Body of pancreas (tissue), 4 donors: ENCODE measurements around the gene ZFX. TPM values are rescaled to one million over a fixed set of nuclear protein-coding genes. Genes with fewer than 3 reads are reported as not detected.

ENCODE experiments used
- ATAC-seq: fragments of 150-250 bp; one replicate; pipeline ENCODE4 v1.9.1; 2016
- DNase-seq, 4 donors: peaks; one replicate each; pipeline ENCODE4 v3.0.0-alpha.2; 2019
- H3K27ac ChIP-seq, 4 donors: fragments of 200-600 bp; sonication (generic); 1 replicate in 3 of 4; 2 replicates in 1 of 4; pipeline versions ENCODE4 v1.5.1 to v1.6.1; 2016 to 2019; ENCODE audit warnings: mild to moderate bottlenecking in 1 of 4, mixed read lengths in 1 of 4, moderate library complexity in 1 of 4
- H3K27me3 ChIP-seq, 2 donors: fragments of 200-600 bp; sonication (generic); one replicate each; pipeline ENCODE4 v1.6.0; 2016; ENCODE audit warnings: mild to moderate bottlenecking in 1 of 2
- H3K36me3 ChIP-seq, 2 donors: fragments of 200-600 bp; sonication (generic); replicated peaks in 1 of 2; 2 replicates each; pipeline ENCODE4 v1.5.1; 2016; ENCODE audit warnings: low read depth in 2 of 2; ENCODE audit not compliant: insufficient read depth in 1 of 2
- H3K4me1 ChIP-seq: fragments of 200-600 bp; sonication (generic); one replicate; pipeline ENCODE4 v1.6.0; 2016
- H3K4me3 ChIP-seq, 2 donors: fragments of 200-600 bp; sonication (generic); 1 replicate in 1 of 2; 2 replicates in 1 of 2; pipeline ENCODE4 v1.5.1; 2016 to 2019
- H3K9me3 ChIP-seq, 3 donors: fragments of 200-600 bp; sonication (generic); 1 replicate in 2 of 3; 2 replicates in 1 of 3; pipeline ENCODE4 v1.5.1; 2016
- CTCF ChIP-seq, 7 experiments: fragments of 450-650 bp in 4 of 7; fragments of 200-600 bp in 3 of 7; sonication (generic) in 3 of 7; IDR thresholded peaks; one replicate each; pipeline ENCODE4 v1.5.1; 2016 to 2019; ENCODE audit warnings: antibody characterized with exemption in 7 of 7
- POLR2A ChIP-seq, 3 donors: fragments of 450-650 bp; IDR thresholded peaks; one replicate each; pipeline ENCODE4 v1.6.1; 2016; ENCODE audit warnings: antibody characterized with exemption in 3 of 3, mild to moderate bottlenecking in 2 of 3
- WGBS, 2 donors: methylation state at CpG; one replicate each; pipeline ENCODE4 v1.1.5; 2017; 5-methylcytosine and 5-hydroxymethylcytosine counted together
- intact Hi-C: fragments of 100-400 bp; cut with DNase I; formaldehyde crosslinking; loops from one replicate; pipeline ENCODE4 v1.15.1; 2023
- total RNA-seq, 2 donors: library from RNA; depleted of rRNA; stranded (reverse); fragments of >200 nt; gene quantifications; one replicate each; pipeline ENCODE4 v1.1.0, GENCODE V29; 2016

The ZFX gene
- total RNA-seq, 2 donors from 2014 or later: 23.4 to 28.3 TPM

- WGBS, 2 donors: 64 to 70% methylated on average over 3 of the region's 3 CpGs
- H3K9me3 ChIP-seq: peaks cover 0 to 3% (median 0%) of the 10 kb centered on the region in 3 donors
- DNase-seq: no peak
- TF ChIP-seq POLR2A (IDR thresholded peaks at IDR 0.05) (no peak), CTCF (IDR thresholded peaks at IDR 0.05) (no peak)
- peak overlapping the region in 2 of 4 donors; percentile 57 to 73 for H3K27ac ChIP-seq
- intact Hi-C loops: no loop called here
- no peak for ATAC-seq
- no peak overlapping the region for H3K4me3 ChIP-seq
- H3K4me1 ChIP-seq: peaks cover 11% of the 10 kb centered on the region
- no peaks in the 10 kb centered on the region for H3K27me3 ChIP-seq
- no peaks in the 10 kb centered on the region for H3K36me3 ChIP-seq
These were observed 94.2 kb downstream of the ZFX start for GRCh38 chrX:24243692-24244091.

GRCh38 chrX:24245202-24245601 is 95.7 kb downstream of the ZFX start:
- WGBS, 2 donors: 34 to 42% methylated on average over 4 to 6 of the region's 6 CpGs
- no peaks in the 10 kb centered on the region for H3K36me3 ChIP-seq
- H3K4me3 ChIP-seq: no peak overlapping the region
- H3K9me3 ChIP-seq: peaks cover 0 to 3% (median 0%) of the 10 kb centered on the region in 3 donors
- DNase-seq (no peak), ATAC-seq (no peak)
- peaks cover 11% of the 10 kb centered on the region for H3K4me1 ChIP-seq
- H3K27me3 ChIP-seq: no peaks in the 10 kb centered on the region
- H3K27ac ChIP-seq: no peak overlapping the region
- TF ChIP-seq POLR2A (IDR thresholded peaks at IDR 0.05): no peak
- no peak for TF ChIP-seq CTCF (IDR thresholded peaks at IDR 0.05)
- intact Hi-C loops: no loop called here

- no peak for TF ChIP-seq CTCF (IDR thresholded peaks at IDR 0.05)
- TF ChIP-seq POLR2A (IDR thresholded peaks at IDR 0.05): no peak
- ATAC-seq: no peak
- Histone ChIP-seq H3K27ac (no peak overlapping the region), H3K4me1 (peaks cover 2% of the 10 kb centered on the region), H3K27me3 (no peaks in the 10 kb centered on the region), H3K36me3 (no peaks in the 10 kb centered on the region), H3K9me3 (no peaks in the 10 kb centered on the region), H3K4me3 (no peak overlapping the region)
- intact Hi-C loops: no loop called here
- 92 to 100% methylated on average over 3 to 4 of the region's 4 CpGs for WGBS, 2 donors
- no peak for DNase-seq
These were observed 98.5 kb downstream of the ZFX start for GRCh38 chrX:24248042-24248441.

GRCh38 chrX:24253030-24253429 is 103.5 kb downstream of the ZFX start:
- peak; percentile 45 for ATAC-seq
- Histone ChIP-seq H3K27me3 (no peaks in the 10 kb centered on the region), H3K36me3 (no peaks in the 10 kb centered on the region), H3K4me1 (no peaks in the 10 kb centered on the region), H3K9me3 (no peaks in the 10 kb centered on the region), H3K4me3 (no peak overlapping the region), H3K27ac (peak overlapping the region in 3 of 4 donors; percentile 36 to 59 (median 51))
- intact Hi-C loops: no loop called here
- TF ChIP-seq POLR2A (IDR thresholded peaks at IDR 0.05) (no peak), CTCF (IDR thresholded peaks at IDR 0.05) (no peak)
- 22 to 30% methylated on average over 3 of the region's 3 CpGs for WGBS, 2 donors
- DNase-seq: peak in 3 of 4 donors; percentile 18 to 45 (median 42)

- H3K4me1 ChIP-seq: no peaks in the 10 kb centered on the region
- 13 to 20% methylated on average over 1 of the region's 1 CpG for WGBS, 2 donors
- H3K27ac ChIP-seq: peak overlapping the region in 3 of 4 donors; percentile 36 to 59 (median 51)
- no peaks in the 10 kb centered on the region for H3K27me3 ChIP-seq
- ATAC-seq (no peak), DNase-seq (no peak)
- TF ChIP-seq POLR2A (IDR thresholded peaks at IDR 0.05): no peak
- H3K9me3 ChIP-seq: no peaks in the 10 kb centered on the region
- intact Hi-C loops: no loop called here
- no peaks in the 10 kb centered on the region for H3K36me3 ChIP-seq
- H3K4me3 ChIP-seq: no peak overlapping the region
These were observed 103.9 kb downstream of the ZFX start for GRCh38 chrX:24253469-24253868.
